GM12878 (cell line): Measurements from ENCODE around the gene CASK. TPM values are rescaled to one million over a fixed set of nuclear protein-coding genes. Genes with fewer than 3 reads are reported as not detected.

ENCODE experiments used
- ATAC-seq: fragments of 200-7000 bp; cut with Tn5 transposase; 3 replicates; pipeline ENCODE4 v1.9.1; 2020; ENCODE audit warnings: mild to moderate bottlenecking, moderate library complexity
- BruUV-seq: library from RNA; stranded (reverse); fragments of 400-500 nt; replicated peaks from 2 replicates; lab custom pipeline; 2021; lab: Mats Ljungman, UMichigan
- CTCF ChIA-PET: fragments of 300-600 bp; sonication (Branson Sonifier 250); formaldehyde crosslinking; extraction: SDS; loops from one replicate; lab custom pipeline; 2021; ENCODE audit warnings: inconsistent platforms; lab: Yijun Ruan, JAX
- POLR2A ChIA-PET: fragments of 350-600 bp; formaldehyde crosslinking; extraction: SDS; loops from one replicate; lab custom pipeline; 2021; ENCODE audit warnings: inconsistent platforms; lab: Charles Lee
- RAD21 ChIA-PET: fragments of 300-600 bp; sonication (Branson Sonifier 250); formaldehyde crosslinking; loops from one replicate; lab custom pipeline; 2023; ENCODE audit warnings: antibody characterized with exemption; ENCODE audit not compliant: unreplicated experiment; lab: Charles Lee
- SMC1A ChIA-PET: fragments of 300-600 bp; sonication (Branson Sonifier 250); formaldehyde crosslinking; loops from one replicate; lab custom pipeline; 2023; ENCODE audit not compliant: unreplicated experiment, uncharacterized antibody; lab: Charles Lee
- DNase-seq: peaks from one replicate; pipeline ENCODE4 v3.0.0-alpha.2; 2011; ENCODE audit warnings: low read depth, low spot score
- FAIRE-seq: peaks from 3 replicates; lab custom pipeline; 2011; peaks lifted over from hg19 to GRCh38; lab: Jason Lieb, UNC
- H2AFZ ChIP-seq: 2 replicates; pipeline ENCODE4 v1.6.0; 2011; ENCODE audit warnings: low read depth, low read length, control low read depth; ENCODE audit not compliant: control insufficient read depth
- H3K27ac ChIP-seq: 2 replicates; pipeline ENCODE4 v1.5.1; 2011; ENCODE audit warnings: control low read depth; ENCODE audit not compliant: control insufficient read depth, insufficient read depth
- H3K27me3 ChIP-seq, 2 experiments: replicated peaks in 1 of 2; 2 replicates each; pipeline versions ENCODE4 v1.6.0 to v1.6.1; 2011; ENCODE audit warnings: low read length in 1 of 2; ENCODE audit not compliant: control insufficient read depth in 2 of 2, insufficient read depth in 2 of 2
- H3K36me3 ChIP-seq, 2 experiments: 2 replicates each; pipeline ENCODE4 v1.5.1; 2011; ENCODE audit warnings: low read length in 1 of 2; ENCODE audit not compliant: control insufficient read depth in 2 of 2, insufficient read depth in 2 of 2
- H3K4me1 ChIP-seq: 2 replicates; pipeline ENCODE4 v1.6.1; 2011; ENCODE audit warnings: mild to moderate bottlenecking, low read length, moderate library complexity, mixed read lengths; ENCODE audit not compliant: control insufficient read depth, insufficient read depth
- H3K4me2 ChIP-seq: 2 replicates; pipeline ENCODE4 v1.6.0; 2011; ENCODE audit warnings: control low read depth; ENCODE audit not compliant: control insufficient read depth, insufficient read depth
- H3K4me3 ChIP-seq: fragments of 200-600 bp; sonication (generic); 2 replicates; pipeline ENCODE4 v1.5.1; 2016
- H3K79me2 ChIP-seq: 2 replicates; pipeline ENCODE4 v1.6.0; 2011; ENCODE audit warnings: low read length; ENCODE audit not compliant: control insufficient read depth, insufficient read depth
- H3K9ac ChIP-seq: 2 replicates; pipeline ENCODE4 v1.8.0; 2011; ENCODE audit warnings: low read length, control low read depth, mixed read lengths; ENCODE audit not compliant: control insufficient read depth, insufficient read depth
- H3K9me3 ChIP-seq: replicated peaks from 3 replicates; pipeline ENCODE4 v1.5.1; 2011; ENCODE audit warnings: mild to moderate bottlenecking, low read length; ENCODE audit not compliant: control insufficient read depth, insufficient read depth
- H4K20me1 ChIP-seq: 2 replicates; pipeline ENCODE4 v1.6.0; 2011; ENCODE audit not compliant: control insufficient read depth, insufficient read depth
- ATF7 ChIP-seq: fragments of 450-650 bp; IDR thresholded peaks from 2 replicates; pipeline ENCODE4 v1.6.1; 2016; ENCODE audit warnings: low read depth, mild to moderate bottlenecking
- BACH1 ChIP-seq: fragments of 450-650 bp; IDR thresholded peaks from 2 replicates; pipeline ENCODE4 v1.6.1; 2017; ENCODE audit warnings: mild to moderate bottlenecking, borderline replicate concordance
- CHD1 ChIP-seq: IDR thresholded peaks from 2 replicates; pipeline ENCODE4 v1.6.1; 2012; ENCODE audit warnings: low read depth, low read length, improper control_type of control experiment
- POLR2AphosphoS2 ChIP-seq: IDR thresholded peaks from 2 replicates; pipeline ENCODE4 v1.6.1; 2011; ENCODE audit warnings: low read depth, mild to moderate bottlenecking, low read length, improper control_type of control experiment, moderate library complexity
- SMC3 ChIP-seq: IDR thresholded peaks from 2 replicates; pipeline ENCODE4 v1.6.1; 2011; ENCODE audit warnings: low read length, improper control_type of control experiment, borderline replicate concordance
- STAT1 ChIP-seq: fragments of 450-650 bp; conservative IDR thresholded peaks from 2 replicates; pipeline ENCODE4 v1.6.1; 2014; ENCODE audit warnings: antibody characterized with exemption, mild to moderate bottlenecking
- ZNF207 ChIP-seq: fragments of 450-650 bp; IDR thresholded peaks from 2 replicates; pipeline ENCODE4 v1.6.1; 2014; ENCODE audit warnings: antibody characterized with exemption, mild to moderate bottlenecking, borderline replicate concordance
- ZNF217 ChIP-seq: fragments of 450-650 bp; IDR thresholded peaks from 2 replicates; pipeline ENCODE4 v1.6.1; 2017; ENCODE audit warnings: antibody characterized with exemption, mild to moderate bottlenecking
- ZNF274 ChIP-seq: IDR thresholded peaks from one replicate; pipeline ENCODE4 v1.8.0; 2011; ENCODE audit not compliant: insufficient read length, insufficient read depth
- ZNF687 ChIP-seq: fragments of 450-650 bp; IDR thresholded peaks from 2 replicates; pipeline ENCODE4 v1.6.1; 2017; ENCODE audit warnings: mild to moderate bottlenecking, moderate library complexity
- WGBS: methylation state at CpG from one replicate; pipeline ENCODE4 v1.1.6; 2016; ENCODE audit warnings: low lambda C conversion rate; ENCODE audit not compliant: insufficient replicate concordance, insufficient coverage; ENCODE audit errors: missing lambda C conversion rate; 5-methylcytosine and 5-hydroxymethylcytosine counted together
- in situ Hi-C: fragments of 300-500 bp; cut with MboI; formaldehyde crosslinking; loops from 9 replicates; pipeline ENCODE4 v1.14.3; 2018; ENCODE audit warnings: mixed read lengths
- intact Hi-C: fragments of 100-400 bp; cut with micrococcal nuclease; formaldehyde crosslinking; loops from one replicate; pipeline ENCODE4 v1.14.2; 2022; ENCODE audit not compliant: unreplicated experiment
- polyA plus RNA-seq, 11 experiments: library from polyadenylated mRNA; depleted of rRNA in 4 of 11; unstranded in 6 of 11; stranded (reverse) in 5 of 11; fragments of >200 nt; fragmentation: Nextera tagmentation in 4 of 11; fragmentation: Illumina TruSeq in 1 of 11; extraction: Ambion mirVana in 4 of 11; extraction: Trizol in 1 of 11; gene quantifications; 1 replicate in 1 of 11; 2 replicates in 10 of 11; pipeline versions ENCODE4 v1.2.1 to v1.2.3, GENCODE V29; 2011 to 2016; ENCODE audit warnings: inconsistent platforms in 2 of 11, missing spikeins in 2 of 11, low read depth in 1 of 11
- total RNA-seq, 4 experiments: library from RNA; depleted of rRNA in 3 of 4; stranded (reverse); fragments of >200 nt in 3 of 4; fragmentation: Illumina TruSeq in 1 of 4; extraction: Trizol in 1 of 4; gene quantifications; 2 replicates each; pipeline versions ENCODE4 v1.2.1 to v1.2.3, GENCODE V29; 2013 to 2021

CASK gene
- total and polyA plus RNA-seq, 10 of the 15 experiments (the other 5 are each of a cell fraction or from before 2014, with no cell fraction given), result 0.60 to 45.9 (median 4.8) TPM

- ATAC-seq, result no peak
These were observed 394.1 kb downstream of the CASK start for GRCh38 chrX:41529221-41529620.

More at GRCh38 chrX:41529221-41529620, 394.1 kb downstream of the CASK start:
- ChIA-PET CTCF (no interaction called here), RAD21 (no interaction called here), SMC1A (no interaction called here), POLR2A (no interaction called here)
- in situ Hi-C loops, result no loop called here
- Histone ChIP-seq H3K4me1 (no peaks in the 10 kb centered on the region), H3K9ac (no peak overlapping the region), H3K4me2 (no peak overlapping the region), H3K4me3 (no peak overlapping the region), H4K20me1 (no peaks in the 10 kb centered on the region), H3K36me3 (peaks cover 0 to 3% of the 10 kb centered on the region in 2 experiments; a peak in 1 of 4 replicates), H3K9me3 (no peaks in the 10 kb centered on the region), H3K27me3 (no peaks in the 10 kb centered on the region), H2AFZ (no peak overlapping the region), H3K79me2 (no peaks in the 10 kb centered on the region), H3K27ac (no peak overlapping the region)
- intact Hi-C loops, result no loop called here
- DNase-seq, result no peak
- 65% methylated on average over 11 of the region's 11 CpGs for WGBS
- BruUV-seq, result no TSS peak
- no peak for TF ChIP-seq ZNF217
- no peak for TF ChIP-seq ATF7
- TF ChIP-seq ZNF274, result no peak
- TF ChIP-seq BACH1, result no peak
- no peak for TF ChIP-seq CHD1
- no peak for TF ChIP-seq STAT1
- no peak for TF ChIP-seq ZNF687
- no peak for TF ChIP-seq ZNF207
- TF ChIP-seq SMC3, result no peak
- TF ChIP-seq POLR2AphosphoS2, result no peak
- FAIRE-seq, result no peak
